NCI-H146 (cell line): ENCODE data around the gene DCAF11.

ENCODE experiments used
- DNase-seq: peaks from one replicate; lab custom pipeline; 2025; lab: John Stamatoyannopoulos, UW

The DCAF11 gene

DNA sequence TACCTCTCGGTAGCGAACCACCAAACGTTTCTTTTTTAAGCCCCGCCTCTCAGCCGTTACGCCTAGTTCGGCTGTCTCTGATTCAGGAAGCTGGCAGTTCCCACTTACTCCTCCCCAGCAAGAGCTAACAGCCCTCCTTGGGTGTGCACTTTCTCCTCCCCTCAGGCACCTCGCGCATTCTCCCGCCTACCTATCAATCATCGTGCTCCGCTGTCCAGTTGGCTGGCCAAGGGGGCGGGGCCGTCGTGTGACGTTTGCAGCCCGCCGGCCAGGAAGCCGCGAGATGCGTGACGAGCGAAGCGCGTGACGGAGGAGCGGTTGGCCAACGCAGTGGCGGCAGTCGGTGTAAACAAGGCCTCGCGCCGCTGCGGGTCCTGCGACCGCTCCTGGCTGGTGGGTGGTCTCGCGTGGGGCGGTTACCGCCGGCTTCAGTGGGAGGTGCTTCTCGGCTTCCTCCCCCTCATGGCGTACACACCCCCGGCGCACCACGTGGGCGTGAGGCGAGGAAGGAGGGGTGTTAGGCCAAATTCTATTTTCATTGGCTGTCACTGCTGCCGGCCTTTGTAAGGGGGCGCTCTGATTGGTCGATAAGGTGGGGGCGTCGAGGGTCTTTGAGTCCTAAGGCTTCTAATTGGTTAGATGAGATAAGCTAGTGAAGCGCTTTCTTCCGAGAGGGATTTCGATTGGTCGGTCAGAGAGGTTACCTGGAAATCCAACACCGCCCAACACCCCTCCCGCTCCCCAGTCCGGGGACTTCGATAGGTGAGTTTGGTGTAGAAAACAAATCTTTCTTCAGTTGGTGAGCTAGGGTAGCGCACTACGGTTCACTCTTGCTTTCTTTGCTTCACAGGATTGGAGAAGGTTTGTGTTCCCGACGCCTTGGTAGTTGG, at the start of gene DCAF11, which contains the start of gene NRL:
Gene DCAF11 (plus strand): TSS at position 246 of the 890 bp plus-strand sequence. CDS start 818 bp downstream, outside the sequence.
Gene NRL (minus strand): TSS at position 418 of the 890 bp plus-strand sequence. CDS start 32,101 bp downstream, outside the sequence.
- peak; percentile 99 for DNase-seq

- no peak for DNase-seq
These were observed 49.7 kb upstream of the DCAF11 start for GRCh38 chr14:24064856-24065255.

- no peak for DNase-seq
These were observed 49.2 kb upstream of the DCAF11 start for GRCh38 chr14:24065408-24065807.

- no peak for DNase-seq
These were observed 48.0 kb upstream of the DCAF11 start for GRCh38 chr14:24066496-24067132.

- no peak for DNase-seq
These were observed 47.2 kb upstream of the DCAF11 start for GRCh38 chr14:24067133-24068082.

GRCh38 chr14:24068711-24069410, 45.7 kb upstream of the DCAF11 start:
- DNase-seq: no peak

DNA sequence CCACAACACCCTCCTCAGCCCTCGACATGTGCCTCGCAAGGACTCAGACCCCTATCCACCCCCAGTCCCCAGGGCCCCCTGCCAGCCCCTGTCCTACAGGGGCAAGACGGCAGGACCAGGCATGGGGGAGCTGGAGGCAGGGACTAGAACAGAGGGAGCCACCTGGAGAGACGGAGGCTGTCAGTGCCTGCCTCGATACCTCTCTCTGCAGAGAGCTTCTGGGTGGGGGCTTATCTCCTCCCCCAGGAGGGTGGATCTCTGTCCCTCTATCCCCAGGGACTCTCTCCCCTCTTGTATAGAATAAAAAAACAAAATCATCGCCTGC, 45.2 kb upstream of the DCAF11 start:
- no peak for DNase-seq

- peak; percentile 73 for DNase-seq
These were observed 44.1 kb upstream of the DCAF11 start for GRCh38 chr14:24070285-24071143.

GRCh38 chr14:24071144-24071697, 43.4 kb upstream of the DCAF11 start, which contains the start of gene CPNE6:
Gene CPNE6 (plus strand): TSS chr14:24071562. CDS start chr14:24072937, 1,375 bp downstream.
- no peak for DNase-seq

GRCh38 chr14:24071836-24072430, 42.6 kb upstream of the DCAF11 start:
- DNase-seq: no peak

DNA sequence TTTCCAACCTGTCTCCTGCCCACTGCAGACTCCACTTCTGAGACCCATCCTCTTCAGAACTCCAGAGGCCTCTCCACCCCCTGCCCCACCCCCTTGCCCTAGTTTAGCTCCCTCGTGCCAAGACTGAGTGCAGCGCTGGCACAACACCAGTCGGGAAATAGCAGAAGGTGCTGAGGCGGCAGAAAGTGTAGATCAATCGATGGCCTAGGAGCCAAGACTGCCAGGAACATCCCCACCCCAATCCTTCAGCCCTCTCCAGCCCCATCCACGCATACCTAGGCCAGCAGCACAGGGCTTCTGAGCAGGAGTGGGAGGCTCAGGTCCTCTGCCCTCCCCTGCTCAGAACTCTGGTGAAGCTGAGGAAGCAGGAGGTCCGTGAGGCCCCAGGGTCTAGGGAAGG, 42.1 kb upstream of the DCAF11 start:
- DNase-seq: no peak

- no peak for DNase-seq
These were observed 41.4 kb upstream of the DCAF11 start for GRCh38 chr14:24072881-24073877.

GRCh38 chr14:24074625-24075484, 39.7 kb upstream of the DCAF11 start:
- DNase-seq: peak; percentile 18

DNA sequence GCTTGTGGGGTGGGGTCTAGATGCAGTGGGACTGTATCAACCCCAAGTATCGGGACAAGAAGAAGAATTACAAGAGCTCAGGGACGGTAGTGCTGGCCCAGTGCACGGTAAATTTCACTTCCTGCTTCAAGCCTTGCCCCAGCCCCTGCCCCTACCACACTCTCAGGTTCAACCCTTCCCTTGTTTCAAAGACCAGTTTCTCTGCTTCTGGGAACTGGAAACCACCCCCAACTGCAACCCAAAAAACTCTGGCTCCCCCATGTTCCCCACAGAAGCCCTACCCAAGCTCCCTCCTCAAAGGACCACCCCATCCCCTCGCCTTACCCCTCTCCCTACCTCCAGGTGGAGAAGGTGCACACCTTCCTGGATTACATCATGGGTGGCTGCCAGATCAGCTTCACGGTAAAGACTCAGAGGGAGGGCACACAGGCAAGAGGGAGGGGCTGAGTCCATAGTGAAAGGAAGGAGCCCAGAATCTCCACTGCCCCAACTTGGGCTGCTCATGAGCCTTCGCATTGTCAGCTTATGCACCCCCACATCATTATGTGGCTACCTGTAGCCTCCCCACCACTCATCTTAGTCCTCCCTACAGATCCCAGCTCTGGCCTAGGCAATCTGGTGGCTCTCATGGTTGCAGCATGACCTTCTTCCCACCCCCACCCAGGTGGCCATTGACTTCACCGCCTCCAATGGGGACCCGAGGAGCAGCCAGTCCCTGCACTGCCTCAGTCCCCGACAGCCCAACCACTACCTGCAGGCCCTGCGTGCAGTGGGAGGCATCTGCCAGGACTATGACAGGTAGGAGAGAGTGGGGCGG, 38.9 kb upstream of the DCAF11 start:
- no peak for DNase-seq

- DNase-seq: no peak
These were observed 38.3 kb upstream of the DCAF11 start for GRCh38 chr14:24076302-24076601.

GRCh38 chr14:24077086-24077485, 37.5 kb upstream of the DCAF11 start:
- DNase-seq: no peak

DNA sequence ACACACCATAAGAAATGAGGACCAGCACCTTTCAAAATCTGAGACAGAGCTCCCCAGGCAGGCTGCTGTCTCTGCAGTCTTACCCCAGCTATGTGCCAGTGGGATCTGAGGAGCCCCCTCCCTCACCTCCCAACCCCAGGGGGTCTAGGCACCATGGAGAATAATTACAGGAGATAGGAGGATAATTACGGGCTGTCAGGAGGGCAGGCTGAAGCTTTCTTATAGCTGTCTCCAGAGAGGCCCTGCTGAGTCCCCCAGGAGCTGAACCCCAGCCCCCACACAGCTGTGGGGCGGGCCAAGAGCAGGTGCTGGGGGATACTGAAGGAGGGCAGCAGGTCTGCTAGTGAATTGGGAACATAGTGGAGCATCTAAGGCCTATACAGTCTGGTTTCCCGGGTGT, 36.4 kb upstream of the DCAF11 start:
- DNase-seq: peak; percentile 96
